Measurements from ENCODE around the gene COPA. TPM values are rescaled to one million over a fixed set of nuclear protein-coding genes. Genes with fewer than 3 reads are reported as not detected.

Gene COPA
- total and polyA plus RNA-seq, 2 donors from 2014 or later: 50.1 to 160 TPM

GRCh38 chr1:160328184-160328583 is 14.9 kb downstream of the COPA start:
- intact Hi-C loops (cut with DNase I): no loop called here
- Histone ChIP-seq H3K9ac (ENCODE audit: low read length in 3 of 3) (no peak overlapping the region), H3K27ac (ENCODE audit: low read depth in 2 of 2, low read length in 2 of 2) (no peak overlapping the region), H3K36me3 (ENCODE audit: control insufficient read depth in 2 of 3, insufficient read depth in 3 of 3, low read length in 3 of 3) (peaks cover 10 to 74% (median 38%) of the 10 kb centered on the region in 3 donors), H3K27me3 (ENCODE audit: control insufficient read depth, insufficient read depth, low read length) (no peaks in the 10 kb centered on the region), H3K4me1 (ENCODE audit: control insufficient read depth in 2 of 3, insufficient read depth in 2 of 3, low read depth in 1 of 3, low read length in 3 of 3) (no peaks in the 10 kb centered on the region), H3K9me3 (ENCODE audit: control insufficient read depth in 2 of 3, insufficient read depth in 1 of 3, low read length in 3 of 3) (no peaks in the 10 kb centered on the region), H3K4me3 (ENCODE audit: low read length in 3 of 3) (no peak overlapping the region)
- no peak for TF ChIP-seq CTCF (IDR thresholded peaks at IDR 0.05; ENCODE audit: borderline replicate concordance, extremely low read depth, insufficient read depth)
- FAIRE-seq (no peak), DNase-seq (no peak)

- H3K36me3 ChIP-seq (ENCODE audit: control insufficient read depth in 2 of 3, insufficient read depth in 3 of 3, low read length in 3 of 3): peaks cover 10 to 66% (median 31%) of the 10 kb centered on the region in 3 donors
- no peak for DNase-seq
- H3K4me1 ChIP-seq (ENCODE audit: control insufficient read depth in 2 of 3, insufficient read depth in 2 of 3, low read depth in 1 of 3, low read length in 3 of 3): no peaks in the 10 kb centered on the region
- H3K4me3 ChIP-seq (ENCODE audit: low read length in 3 of 3): no peak overlapping the region
- H3K9ac ChIP-seq (ENCODE audit: low read length in 3 of 3): no peak overlapping the region
- no peak for TF ChIP-seq CTCF (IDR thresholded peaks at IDR 0.05; ENCODE audit: borderline replicate concordance, extremely low read depth, insufficient read depth)
- no peak for FAIRE-seq
- intact Hi-C loops (cut with DNase I): no loop called here
- no peak overlapping the region for H3K27ac ChIP-seq (ENCODE audit: low read depth in 2 of 2, low read length in 2 of 2)
- no peaks in the 10 kb centered on the region for H3K9me3 ChIP-seq (ENCODE audit: control insufficient read depth in 2 of 3, insufficient read depth in 1 of 3, low read length in 3 of 3)
- no peaks in the 10 kb centered on the region for H3K27me3 ChIP-seq (ENCODE audit: control insufficient read depth, insufficient read depth, low read length)
Measured at GRCh38 chr1:160326418-160326817, 16.6 kb downstream of the COPA start.

- Histone ChIP-seq H3K27ac (ENCODE audit: low read depth in 2 of 2, low read length in 2 of 2) (no peak overlapping the region), H3K36me3 (ENCODE audit: control insufficient read depth in 2 of 3, insufficient read depth in 3 of 3, low read length in 3 of 3) (peaks cover 6 to 56% (median 27%) of the 10 kb centered on the region in 3 donors), H3K9me3 (ENCODE audit: control insufficient read depth in 2 of 3, insufficient read depth in 1 of 3, low read length in 3 of 3) (no peaks in the 10 kb centered on the region), H3K4me3 (ENCODE audit: low read length in 3 of 3) (no peak overlapping the region), H3K9ac (ENCODE audit: low read length in 3 of 3) (no peak overlapping the region), H3K27me3 (ENCODE audit: control insufficient read depth, insufficient read depth, low read length) (no peaks in the 10 kb centered on the region), H3K4me1 (ENCODE audit: control insufficient read depth in 2 of 3, insufficient read depth in 2 of 3, low read depth in 1 of 3, low read length in 3 of 3) (no peaks in the 10 kb centered on the region)
- FAIRE-seq: no peak
- intact Hi-C loops (cut with DNase I): no loop called here
- DNase-seq: no peak
- TF ChIP-seq CTCF (IDR thresholded peaks at IDR 0.05; ENCODE audit: borderline replicate concordance, extremely low read depth, insufficient read depth): no peak
Measured at GRCh38 chr1:160325252-160325651, 17.8 kb downstream of the COPA start.

GRCh38 chr1:160322831-160323230 is 20.2 kb downstream of the COPA start:
- FAIRE-seq (no peak), DNase-seq (no peak)
- no peak overlapping the region for H3K9ac ChIP-seq (ENCODE audit: low read length in 3 of 3)
- no peak overlapping the region for H3K4me3 ChIP-seq (ENCODE audit: low read length in 3 of 3)
- no peaks in the 10 kb centered on the region for H3K4me1 ChIP-seq (ENCODE audit: control insufficient read depth in 2 of 3, insufficient read depth in 2 of 3, low read depth in 1 of 3, low read length in 3 of 3)
- H3K36me3 ChIP-seq (ENCODE audit: control insufficient read depth in 2 of 3, insufficient read depth in 3 of 3, low read length in 3 of 3): peaks cover 11 to 43% (median 18%) of the 10 kb centered on the region in 3 donors
- no peaks in the 10 kb centered on the region for H3K9me3 ChIP-seq (ENCODE audit: control insufficient read depth in 2 of 3, insufficient read depth in 1 of 3, low read length in 3 of 3)
- intact Hi-C loops (cut with DNase I): no loop called here
- H3K27ac ChIP-seq (ENCODE audit: low read depth in 2 of 2, low read length in 2 of 2): no peak overlapping the region
- H3K27me3 ChIP-seq (ENCODE audit: control insufficient read depth, insufficient read depth, low read length): no peaks in the 10 kb centered on the region
- TF ChIP-seq CTCF (IDR thresholded peaks at IDR 0.05; ENCODE audit: borderline replicate concordance, extremely low read depth, insufficient read depth): no peak
